Measurements from ENCODE around the gene GBGT1.

DNA sequence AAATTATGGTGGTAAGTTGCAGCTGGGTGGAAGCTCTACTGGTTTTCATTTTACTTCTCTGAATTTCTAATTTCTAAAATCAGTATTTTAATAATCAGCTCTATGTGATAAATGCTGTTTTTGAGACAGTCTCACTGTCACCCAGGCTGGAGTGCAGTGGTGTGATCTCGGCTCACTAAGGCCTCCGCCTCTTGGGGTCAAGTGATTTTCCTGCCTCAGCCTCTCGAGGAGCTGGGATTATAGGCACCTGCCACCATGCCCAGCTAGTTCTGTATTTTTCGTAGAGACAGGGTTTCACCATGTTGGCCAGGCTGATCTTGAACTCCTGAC lies 41.1 kb downstream of the GBGT1 start:
- TF ChIP-seq, protein P1, sequence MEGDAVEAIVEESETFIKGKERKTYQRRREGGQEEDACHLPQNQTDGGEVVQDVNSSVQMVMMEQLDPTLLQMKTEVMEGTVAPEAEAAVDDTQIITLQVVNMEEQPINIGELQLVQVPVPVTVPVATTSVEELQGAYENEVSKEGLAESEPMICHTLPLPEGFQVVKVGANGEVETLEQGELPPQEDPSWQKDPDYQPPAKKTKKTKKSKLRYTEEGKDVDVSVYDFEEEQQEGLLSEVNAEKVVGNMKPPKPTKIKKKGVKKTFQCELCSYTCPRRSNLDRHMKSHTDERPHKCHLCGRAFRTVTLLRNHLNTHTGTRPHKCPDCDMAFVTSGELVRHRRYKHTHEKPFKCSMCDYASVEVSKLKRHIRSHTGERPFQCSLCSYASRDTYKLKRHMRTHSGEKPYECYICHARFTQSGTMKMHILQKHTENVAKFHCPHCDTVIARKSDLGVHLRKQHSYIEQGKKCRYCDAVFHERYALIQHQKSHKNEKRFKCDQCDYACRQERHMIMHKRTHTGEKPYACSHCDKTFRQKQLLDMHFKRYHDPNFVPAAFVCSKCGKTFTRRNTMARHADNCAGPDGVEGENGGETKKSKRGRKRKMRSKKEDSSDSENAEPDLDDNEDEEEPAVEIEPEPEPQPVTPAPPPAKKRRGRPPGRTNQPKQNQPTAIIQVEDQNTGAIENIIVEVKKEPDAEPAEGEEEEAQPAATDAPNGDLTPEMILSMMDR (IDR thresholded peaks at IDR 0.05; ENCODE audit: poor library complexity, severe bottlenecking), result no peak
- TF ChIP-seq, protein P2, sequence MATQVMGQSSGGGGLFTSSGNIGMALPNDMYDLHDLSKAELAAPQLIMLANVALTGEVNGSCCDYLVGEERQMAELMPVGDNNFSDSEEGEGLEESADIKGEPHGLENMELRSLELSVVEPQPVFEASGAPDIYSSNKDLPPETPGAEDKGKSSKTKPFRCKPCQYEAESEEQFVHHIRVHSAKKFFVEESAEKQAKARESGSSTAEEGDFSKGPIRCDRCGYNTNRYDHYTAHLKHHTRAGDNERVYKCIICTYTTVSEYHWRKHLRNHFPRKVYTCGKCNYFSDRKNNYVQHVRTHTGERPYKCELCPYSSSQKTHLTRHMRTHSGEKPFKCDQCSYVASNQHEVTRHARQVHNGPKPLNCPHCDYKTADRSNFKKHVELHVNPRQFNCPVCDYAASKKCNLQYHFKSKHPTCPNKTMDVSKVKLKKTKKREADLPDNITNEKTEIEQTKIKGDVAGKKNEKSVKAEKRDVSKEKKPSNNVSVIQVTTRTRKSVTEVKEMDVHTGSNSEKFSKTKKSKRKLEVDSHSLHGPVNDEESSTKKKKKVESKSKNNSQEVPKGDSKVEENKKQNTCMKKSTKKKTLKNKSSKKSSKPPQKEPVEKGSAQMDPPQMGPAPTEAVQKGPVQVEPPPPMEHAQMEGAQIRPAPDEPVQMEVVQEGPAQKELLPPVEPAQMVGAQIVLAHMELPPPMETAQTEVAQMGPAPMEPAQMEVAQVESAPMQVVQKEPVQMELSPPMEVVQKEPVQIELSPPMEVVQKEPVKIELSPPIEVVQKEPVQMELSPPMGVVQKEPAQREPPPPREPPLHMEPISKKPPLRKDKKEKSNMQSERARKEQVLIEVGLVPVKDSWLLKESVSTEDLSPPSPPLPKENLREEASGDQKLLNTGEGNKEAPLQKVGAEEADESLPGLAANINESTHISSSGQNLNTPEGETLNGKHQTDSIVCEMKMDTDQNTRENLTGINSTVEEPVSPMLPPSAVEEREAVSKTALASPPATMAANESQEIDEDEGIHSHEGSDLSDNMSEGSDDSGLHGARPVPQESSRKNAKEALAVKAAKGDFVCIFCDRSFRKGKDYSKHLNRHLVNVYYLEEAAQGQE (IDR thresholded peaks at IDR 0.05; ENCODE audit: borderline replicate concordance), result no peak
- TF ChIP-seq EZH2 (IDR thresholded peaks at IDR 0.05; ENCODE audit: borderline replicate concordance, insufficient read depth, low read length, poor library complexity, severe bottlenecking), result no peak
